Measurements from ENCODE around the gene ITPR2. TPM values are rescaled to one million over a fixed set of nuclear protein-coding genes. Genes with fewer than 3 reads are reported as not detected.
A peak's percentile ranks its signal among the peaks of the same experiment; 100 is the strongest.

Gene ITPR2
- total and polyA plus RNA-seq, 4 donors: 11.7 to 93.3 (median 35.4) TPM

DNA sequence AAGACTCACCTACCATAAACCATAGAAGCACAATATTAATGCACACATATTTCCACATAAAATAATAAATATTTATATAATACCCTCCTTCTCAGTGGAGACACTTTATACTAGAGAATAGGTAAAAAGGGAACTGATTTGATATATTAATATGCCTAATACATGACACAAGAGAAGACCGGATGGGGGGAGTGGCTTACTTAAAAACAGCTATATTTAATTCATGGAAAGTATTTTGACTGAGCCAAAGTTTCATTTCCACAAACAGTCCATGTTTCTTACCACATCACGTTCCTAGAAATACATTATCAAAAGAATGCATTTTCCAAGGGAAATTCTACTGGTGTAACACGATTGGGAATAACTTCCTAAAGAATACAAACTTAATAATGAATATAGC is 63.4 kb downstream of the ITPR2 start (continued):
- TF ChIP-seq HNF4G (IDR thresholded peaks at IDR 0.05) (no peak), SP1 (IDR thresholded peaks at IDR 0.05) (no peak), RXRA (IDR thresholded peaks at IDR 0.05) (no peak)

GRCh38 chr12:26768611-26769603 is 64.1 kb downstream of the ITPR2 start:
- no peaks in the 10 kb centered on the region for H3K9me3 ChIP-seq (ENCODE audit: control insufficient read depth in 4 of 4, low read length in 3 of 4)
- no peaks in the 10 kb centered on the region for H3K27me3 ChIP-seq (ENCODE audit: control insufficient read depth in 4 of 4, insufficient read depth in 4 of 4, low read length in 3 of 4)
- peak; percentile 71 to 80 for TF ChIP-seq HNF4A (conservative IDR thresholded peaks at IDR 0.05)
- peak; percentile 40 for TF ChIP-seq YY1 (IDR thresholded peaks at IDR 0.05)
- TF ChIP-seq FOXA1 (IDR thresholded peaks at IDR 0.05): peak; percentile 99
- no peak for TF ChIP-seq RAD21 (IDR thresholded peaks at IDR 0.05)
- TF ChIP-seq, protein P1, sequence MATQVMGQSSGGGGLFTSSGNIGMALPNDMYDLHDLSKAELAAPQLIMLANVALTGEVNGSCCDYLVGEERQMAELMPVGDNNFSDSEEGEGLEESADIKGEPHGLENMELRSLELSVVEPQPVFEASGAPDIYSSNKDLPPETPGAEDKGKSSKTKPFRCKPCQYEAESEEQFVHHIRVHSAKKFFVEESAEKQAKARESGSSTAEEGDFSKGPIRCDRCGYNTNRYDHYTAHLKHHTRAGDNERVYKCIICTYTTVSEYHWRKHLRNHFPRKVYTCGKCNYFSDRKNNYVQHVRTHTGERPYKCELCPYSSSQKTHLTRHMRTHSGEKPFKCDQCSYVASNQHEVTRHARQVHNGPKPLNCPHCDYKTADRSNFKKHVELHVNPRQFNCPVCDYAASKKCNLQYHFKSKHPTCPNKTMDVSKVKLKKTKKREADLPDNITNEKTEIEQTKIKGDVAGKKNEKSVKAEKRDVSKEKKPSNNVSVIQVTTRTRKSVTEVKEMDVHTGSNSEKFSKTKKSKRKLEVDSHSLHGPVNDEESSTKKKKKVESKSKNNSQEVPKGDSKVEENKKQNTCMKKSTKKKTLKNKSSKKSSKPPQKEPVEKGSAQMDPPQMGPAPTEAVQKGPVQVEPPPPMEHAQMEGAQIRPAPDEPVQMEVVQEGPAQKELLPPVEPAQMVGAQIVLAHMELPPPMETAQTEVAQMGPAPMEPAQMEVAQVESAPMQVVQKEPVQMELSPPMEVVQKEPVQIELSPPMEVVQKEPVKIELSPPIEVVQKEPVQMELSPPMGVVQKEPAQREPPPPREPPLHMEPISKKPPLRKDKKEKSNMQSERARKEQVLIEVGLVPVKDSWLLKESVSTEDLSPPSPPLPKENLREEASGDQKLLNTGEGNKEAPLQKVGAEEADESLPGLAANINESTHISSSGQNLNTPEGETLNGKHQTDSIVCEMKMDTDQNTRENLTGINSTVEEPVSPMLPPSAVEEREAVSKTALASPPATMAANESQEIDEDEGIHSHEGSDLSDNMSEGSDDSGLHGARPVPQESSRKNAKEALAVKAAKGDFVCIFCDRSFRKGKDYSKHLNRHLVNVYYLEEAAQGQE (IDR thresholded peaks at IDR 0.05): peak; percentile 49
- no peak for TF ChIP-seq TAF1 (conservative IDR thresholded peaks at IDR 0.05)
- TF ChIP-seq RXRA (IDR thresholded peaks at IDR 0.05): peak; percentile 61 to 80
- TF ChIP-seq HNF4G (IDR thresholded peaks at IDR 0.05): no peak
- TF ChIP-seq, protein P2, sequence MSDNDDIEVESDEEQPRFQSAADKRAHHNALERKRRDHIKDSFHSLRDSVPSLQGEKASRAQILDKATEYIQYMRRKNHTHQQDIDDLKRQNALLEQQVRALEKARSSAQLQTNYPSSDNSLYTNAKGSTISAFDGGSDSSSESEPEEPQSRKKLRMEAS (IDR thresholded peaks at IDR 0.05): peak; percentile 57
- peak; percentile 71 for TF ChIP-seq SP1 (IDR thresholded peaks at IDR 0.05)
- peak; percentile 99 for TF ChIP-seq FOXA2 (IDR thresholded peaks at IDR 0.05)
- no peak for TF ChIP-seq CTCF (IDR thresholded peaks at IDR 0.05; ENCODE audit: low read depth, low read length, missing input control)
- TF ChIP-seq JUND (IDR thresholded peaks at IDR 0.05): peak; percentile 67 to 80
- TF ChIP-seq EGR1 (IDR thresholded peaks at IDR 0.05; ENCODE audit: low read depth in 2 of 2): peak in 1 of 2 donors; percentile 48
- TF ChIP-seq GABPA (IDR thresholded peaks at IDR 0.05 in 1 of 2, conservative IDR thresholded peaks at IDR 0.05 in 1 of 2): no peak
- TF ChIP-seq, protein P3, sequence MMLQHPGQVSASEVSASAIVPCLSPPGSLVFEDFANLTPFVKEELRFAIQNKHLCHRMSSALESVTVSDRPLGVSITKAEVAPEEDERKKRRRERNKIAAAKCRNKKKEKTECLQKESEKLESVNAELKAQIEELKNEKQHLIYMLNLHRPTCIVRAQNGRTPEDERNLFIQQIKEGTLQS (IDR thresholded peaks at IDR 0.05): no peak
- TF ChIP-seq ZBTB33 (IDR thresholded peaks at IDR 0.05): peak; percentile 73
- no peak for TF ChIP-seq NR2F2 (IDR thresholded peaks at IDR 0.05)
- no peaks in the 10 kb centered on the region for H3K36me3 ChIP-seq (ENCODE audit: control insufficient read depth in 4 of 4, insufficient read depth in 3 of 4, low read depth in 1 of 4, low read length in 3 of 4)
- H3K9ac ChIP-seq (ENCODE audit: low read depth in 1 of 2, low read length in 2 of 2): no peak overlapping the region
- H3K27ac ChIP-seq (ENCODE audit: low read depth in 1 of 2, low read length in 2 of 2): peak overlapping the region; percentile 76 to 80
- WGBS: 32% methylated on average over 1 of the region's 1 CpG
- peaks cover 13 to 46% (median 41%) of the 10 kb centered on the region in 4 donors for H3K4me1 ChIP-seq (ENCODE audit: control insufficient read depth in 4 of 4, insufficient read depth in 4 of 4, low read length in 3 of 4)
- no peak overlapping the region for H3K4me3 ChIP-seq (ENCODE audit: low read depth in 1 of 3, low read length in 3 of 3)
- no peak for DNase-seq (ENCODE audit: low spot score)
